Adipose tissue (tissue), 3 donors: ENCODE measurements around the gene KIAA0930. TPM values are rescaled to one million over a fixed set of nuclear protein-coding genes. Genes with fewer than 3 reads are reported as not detected.
"Not testable (repeated sequence)": the region's sequence is repeated elsewhere in the genome, so short reads cannot be mapped to it uniquely, and the experiment has no call there.

Experiments
- H3K27ac ChIP-seq: one replicate; pipeline ENCODE4 v1.5.1; 2013; ENCODE audit warnings: low read depth, low read length
- WGBS, 3 donors: extraction: QIAGEN DNeasy Blood & Tissue Kit; methylation state at CpG; one replicate each; pipeline ENCODE4 v1.1.7; 2013; 5-methylcytosine and 5-hydroxymethylcytosine counted together
- polyA plus RNA-seq, 3 donors: library from polyadenylated mRNA; stranded (reverse); fragments of 200-250 nt; gene quantifications; one replicate each; pipeline ENCODE4 v1.2.3, GENCODE V29; 2013
- donor health status: healthy with polysubstance abuse.
- donor health status: Bipolar disorder and iron deficiency.
- donor health status: healthy.

Gene KIAA0930
- polyA plus RNA-seq, 3 donors = 16.1 to 31.6 (median 26.2) TPM

GRCh38 chr22:45265535-45265934 lies 24.8 kb upstream of the KIAA0930 start:
- 68 to 79% (median 69%) methylated on average over 7 of the region's 7 CpGs for WGBS, 3 donors
- no peak overlapping the region for H3K27ac ChIP-seq

GRCh38 chr22:45263463-45264269 lies 23.0 kb upstream of the KIAA0930 start:
- 19 to 31% (median 23%) methylated on average over 16 to 17 of the region's 17 CpGs for WGBS, 3 donors
- no peak overlapping the region for H3K27ac ChIP-seq

- 69 to 76% (median 73%) methylated on average over 13 to 14 of the region's 14 CpGs for WGBS, 3 donors
- H3K27ac ChIP-seq = no peak overlapping the region
These were observed 22.3 kb upstream of the KIAA0930 start for GRCh38 chr22:45262931-45263462.

- no peak overlapping the region for H3K27ac ChIP-seq
- WGBS, 3 donors = 71 to 87% (median 72%) methylated on average over 13 of the region's 13 CpGs
These were observed 21.7 kb upstream of the KIAA0930 start for GRCh38 chr22:45262195-45262930.

- 79 to 88% (median 81%) methylated on average over 20 of the region's 20 CpGs for WGBS, 3 donors
- H3K27ac ChIP-seq = no peak overlapping the region
These were observed 20.9 kb upstream of the KIAA0930 start for GRCh38 chr22:45261407-45262088.

GRCh38 chr22:45260395-45260759 lies 19.7 kb upstream of the KIAA0930 start:
- 80 to 84% (median 83%) methylated on average over 9 of the region's 9 CpGs for WGBS, 3 donors

GRCh38 chr22:45259754-45260394 lies 19.2 kb upstream of the KIAA0930 start:
- no peak overlapping the region for H3K27ac ChIP-seq
- WGBS, 3 donors = 76 to 86% (median 86%) methylated on average over 10 of the region's 10 CpGs

More at GRCh38 chr22:45260395-45260759, 19.7 kb upstream of the KIAA0930 start:
- not testable (repeated sequence) for H3K27ac ChIP-seq

GRCh38 chr22:45257941-45258340 lies 17.2 kb upstream of the KIAA0930 start:
- H3K27ac ChIP-seq = not testable (repeated sequence)
- WGBS, 3 donors = 86 to 100% (median 94%) methylated on average over 4 of the region's 4 CpGs

GRCh38 chr22:45254789-45255278 lies 14.1 kb upstream of the KIAA0930 start:
- WGBS, 3 donors = 87 to 93% (median 89%) methylated on average over 6 of the region's 6 CpGs
- H3K27ac ChIP-seq = no peak overlapping the region

GRCh38 chr22:45254388-45254787 lies 13.7 kb upstream of the KIAA0930 start:
- H3K27ac ChIP-seq = no peak overlapping the region
- 92 to 96% (median 94%) methylated on average over 7 of the region's 7 CpGs for WGBS, 3 donors

GRCh38 chr22:45253039-45253641 lies 12.4 kb upstream of the KIAA0930 start:
- WGBS, 3 donors = 79 to 84% (median 83%) methylated on average over 10 of the region's 10 CpGs
- no peak overlapping the region for H3K27ac ChIP-seq

- H3K27ac ChIP-seq = no peak overlapping the region
- WGBS, 3 donors = 68 to 85% (median 82%) methylated on average over 8 of the region's 8 CpGs
These were observed 11.1 kb upstream of the KIAA0930 start for GRCh38 chr22:45251825-45252224.

GRCh38 chr22:45248832-45249561 lies 8.3 kb upstream of the KIAA0930 start:
- WGBS, 3 donors = 68 to 76% (median 75%) methylated on average over 8 of the region's 8 CpGs
- no peak overlapping the region for H3K27ac ChIP-seq

- H3K27ac ChIP-seq = no peak overlapping the region
- 21 to 69% (median 62%) methylated on average over 13 of the region's 13 CpGs for WGBS, 3 donors
These were observed 5.6 kb upstream of the KIAA0930 start for GRCh38 chr22:45246060-45246985.

GRCh38 chr22:45244916-45245315 lies 4.2 kb upstream of the KIAA0930 start:
- H3K27ac ChIP-seq = no peak overlapping the region
- 51 to 79% (median 62%) methylated on average over 4 of the region's 4 CpGs for WGBS, 3 donors

GRCh38 chr22:45242778-45243191 lies 2.1 kb upstream of the KIAA0930 start:
- H3K27ac ChIP-seq = no peak overlapping the region
- 43 to 52% (median 45%) methylated on average over 7 of the region's 7 CpGs for WGBS, 3 donors
